Activated naive CD4-positive, alpha-beta T cell treated with Interleukin-2 at 50 U/mL for 16 hours (primary cell): ENCODE measurements around the gene IMPG1.
"Not testable (repeated sequence)": the region's sequence is repeated elsewhere in the genome, so short reads cannot be mapped to it uniquely, and the experiment has no call there.

Experiments used
- DNase-seq: peaks from one replicate; pipeline ENCODE4 v3.0.0-alpha.2; 2020

Gene IMPG1

GRCh38 chr6:75946146-75946831 lies 126.2 kb downstream of the IMPG1 start:
- DNase-seq: no peak

GRCh38 chr6:75943381-75943780 lies 129.1 kb downstream of the IMPG1 start:
- DNase-seq: no peak

- no peak for DNase-seq
Observed at GRCh38 chr6:75941509-75941908, 131.0 kb downstream of the IMPG1 start.

- DNase-seq: no peak
Observed at GRCh38 chr6:75940564-75940963, 131.9 kb downstream of the IMPG1 start.

GRCh38 chr6:75937846-75938245 lies 134.6 kb downstream of the IMPG1 start:
- DNase-seq: no peak

- no peak for DNase-seq
Observed at GRCh38 chr6:75936682-75937081, 135.8 kb downstream of the IMPG1 start.

- no peak for DNase-seq
Observed at GRCh38 chr6:75935473-75935793, 137.0 kb downstream of the IMPG1 start.

GRCh38 chr6:75934643-75935472 lies 137.6 kb downstream of the IMPG1 start:
- no peak for DNase-seq

- DNase-seq: no peak
Observed at GRCh38 chr6:75933387-75933975, 139.0 kb downstream of the IMPG1 start.

GRCh38 chr6:75932067-75932466 lies 140.4 kb downstream of the IMPG1 start:
- DNase-seq: no peak

- no peak for DNase-seq
Observed at GRCh38 chr6:75931011-75931680, 141.3 kb downstream of the IMPG1 start.

GRCh38 chr6:75926293-75927168 lies 145.9 kb downstream of the IMPG1 start:
- no peak for DNase-seq

GRCh38 chr6:75922226-75922625 lies 150.2 kb downstream of the IMPG1 start:
- DNase-seq: no peak

GRCh38 chr6:75913040-75913439 lies 159.4 kb downstream of the IMPG1 start:
- no peak for DNase-seq

- no peak for DNase-seq
Observed at GRCh38 chr6:75907444-75907843, 165.0 kb downstream of the IMPG1 start.

GRCh38 chr6:75906871-75907270 lies 165.6 kb downstream of the IMPG1 start:
- DNase-seq: no peak

GRCh38 chr6:75905129-75905528 lies 167.3 kb downstream of the IMPG1 start:
- DNase-seq: not testable (repeated sequence)

- not testable (repeated sequence) for DNase-seq
Observed at GRCh38 chr6:75900216-75900615, 172.2 kb downstream of the IMPG1 start.

- no peak for DNase-seq
Observed at GRCh38 chr6:75896526-75896925, 175.9 kb downstream of the IMPG1 start.

GRCh38 chr6:75893776-75894152 lies 178.7 kb downstream of the IMPG1 start:
- no peak for DNase-seq

- DNase-seq: no peak
Observed at GRCh38 chr6:75893058-75893775, 179.2 kb downstream of the IMPG1 start.

- DNase-seq: no peak
Observed at GRCh38 chr6:75892384-75892783, 180.1 kb downstream of the IMPG1 start.
